Activated CD4-positive, alpha-beta T cell treated with anti-CD3 and anti-CD28 coated beads for 48 hours (primary cell): ENCODE results near the gene KLK12.

ENCODE experiments used
- DNase-seq: peaks from one replicate; pipeline ENCODE4 v3.0.0-alpha.2; 2020

KLK12 gene, protein sequence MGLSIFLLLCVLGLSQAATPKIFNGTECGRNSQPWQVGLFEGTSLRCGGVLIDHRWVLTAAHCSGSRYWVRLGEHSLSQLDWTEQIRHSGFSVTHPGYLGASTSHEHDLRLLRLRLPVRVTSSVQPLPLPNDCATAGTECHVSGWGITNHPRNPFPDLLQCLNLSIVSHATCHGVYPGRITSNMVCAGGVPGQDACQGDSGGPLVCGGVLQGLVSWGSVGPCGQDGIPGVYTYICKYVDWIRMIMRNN

DNA sequence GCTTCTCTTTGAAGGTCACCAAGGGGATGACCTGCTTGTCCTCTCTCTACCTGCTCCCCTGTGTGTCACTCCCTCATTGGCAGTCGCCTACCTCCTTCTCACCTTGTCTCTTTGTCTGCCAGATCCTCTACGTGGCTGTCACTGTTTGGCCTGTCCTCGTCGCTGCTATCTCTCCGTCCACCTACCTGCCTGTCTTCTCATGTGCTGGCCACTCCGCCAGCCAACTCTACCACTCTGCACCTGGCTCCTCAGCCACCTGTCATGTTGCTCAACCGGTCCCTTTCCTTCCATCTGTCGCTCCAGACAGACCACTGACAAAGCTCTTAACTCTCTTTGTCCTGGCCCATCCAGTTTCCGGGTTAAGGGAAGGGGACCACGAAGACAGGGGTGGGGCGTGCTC is at the start of gene KLK12:
TSS of gene KLK12 (minus strand) at position 299 of the 400 bp plus-strand sequence. CDS start 381 bp downstream, outside the sequence.
- no peak for DNase-seq

DNA sequence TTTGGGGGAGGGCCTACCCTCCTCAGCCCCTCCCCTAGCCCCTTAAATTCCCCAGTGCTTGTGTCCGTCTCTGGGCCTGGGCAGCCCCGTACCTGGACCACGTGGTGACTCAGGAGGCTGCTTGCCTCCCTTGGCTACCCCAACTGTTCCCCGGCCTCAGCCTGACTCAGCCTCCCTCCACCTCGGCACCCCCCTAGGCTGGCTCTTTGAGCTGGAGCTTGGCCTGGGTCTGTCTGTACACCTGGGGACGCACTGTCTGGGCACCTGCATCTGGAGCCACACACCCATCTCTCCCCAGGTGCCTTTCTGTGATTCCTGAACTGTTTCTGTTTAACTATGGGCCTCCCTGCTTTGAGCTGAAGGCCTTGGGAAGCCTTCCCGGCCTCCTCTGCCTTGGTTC is 49.7 kb upstream of the KLK12 start:
- no peak for DNase-seq

DNA sequence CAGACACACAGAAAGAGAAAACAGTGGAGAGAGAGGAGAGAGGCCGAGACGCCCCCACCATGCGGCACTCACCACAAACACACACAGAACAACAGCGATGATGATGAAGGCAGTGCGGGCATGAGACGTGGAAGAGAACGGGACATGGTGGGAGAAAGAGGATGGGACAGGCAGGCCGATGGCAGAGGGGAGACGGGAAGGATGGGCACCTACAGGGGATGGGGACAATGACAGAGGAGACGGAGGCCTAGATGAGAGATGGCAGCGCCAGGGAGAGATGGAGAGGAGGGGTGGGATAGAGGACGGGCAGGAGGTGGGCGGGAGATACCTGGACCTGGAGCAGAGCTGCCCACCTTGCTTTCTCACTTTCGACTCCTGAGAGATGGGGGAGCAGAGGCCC is 49.0 kb upstream of the KLK12 start:
- DNase-seq, result no peak

DNA sequence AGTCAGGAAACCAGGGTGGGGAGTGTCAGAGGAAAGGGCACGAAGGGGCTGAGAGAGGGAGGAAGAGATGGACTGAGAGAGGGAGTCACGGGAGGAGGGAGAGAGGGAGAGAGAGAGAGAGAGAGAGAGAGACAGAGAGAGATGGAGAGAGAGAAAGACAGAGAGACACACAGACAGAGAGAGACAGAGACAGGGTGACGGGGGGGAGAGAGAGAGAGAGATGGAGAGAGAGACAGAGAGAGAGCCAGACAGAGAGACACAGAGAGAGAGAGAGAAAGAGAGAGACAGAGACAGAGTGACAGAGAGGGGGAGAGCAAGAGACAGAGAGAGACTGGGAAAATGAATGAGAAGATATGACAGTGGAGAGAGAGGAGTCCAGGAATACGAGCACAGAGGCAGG is 48.4 kb upstream of the KLK12 start:
- no peak for DNase-seq

DNA sequence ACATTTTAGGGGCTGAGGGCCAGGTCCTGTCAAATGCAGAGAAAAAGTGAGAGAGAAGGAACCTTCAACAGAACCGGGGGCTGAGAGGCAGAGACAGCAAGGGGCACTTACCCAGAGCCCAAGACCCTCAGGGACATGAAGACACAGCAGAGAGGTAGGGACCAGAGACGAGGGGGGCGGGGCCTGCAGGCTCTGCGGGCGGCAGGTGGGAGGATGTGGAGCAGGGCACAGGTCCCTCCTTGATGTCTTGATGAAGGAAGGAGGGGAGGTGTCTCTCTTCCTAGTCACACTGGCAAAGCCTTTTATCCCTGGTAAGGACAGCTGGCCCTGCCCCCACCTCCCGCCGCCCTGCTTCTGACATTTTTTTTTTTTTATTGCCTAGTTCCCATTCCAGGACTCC is 47.8 kb upstream of the KLK12 start, which contains the start of gene KLK14:
TSS of gene KLK14 (minus strand) at position 277 of the 400 bp plus-strand sequence. CDS start at position 4, 273 bp downstream.
- no peak for DNase-seq

DNA sequence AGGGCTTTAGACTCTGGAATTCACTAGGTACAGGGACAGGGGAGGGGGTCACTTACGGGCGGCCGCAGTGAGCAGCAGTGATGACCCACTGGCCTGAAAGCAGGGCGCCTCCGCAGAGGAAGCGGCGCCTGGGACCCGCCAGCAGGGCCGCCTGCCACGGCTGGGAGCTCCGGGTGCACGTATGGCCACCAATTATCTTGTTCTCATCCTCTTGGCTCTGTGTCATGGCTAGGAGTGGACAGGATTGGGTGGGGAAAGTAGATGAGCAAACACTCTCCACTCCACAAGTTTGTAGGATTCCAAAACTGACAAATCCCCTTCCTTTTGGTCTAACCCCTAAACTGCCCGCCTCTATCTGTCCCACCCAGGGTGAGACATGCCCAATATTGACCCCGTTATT is 46.7 kb upstream of the KLK12 start:
- DNase-seq, result no peak

DNA sequence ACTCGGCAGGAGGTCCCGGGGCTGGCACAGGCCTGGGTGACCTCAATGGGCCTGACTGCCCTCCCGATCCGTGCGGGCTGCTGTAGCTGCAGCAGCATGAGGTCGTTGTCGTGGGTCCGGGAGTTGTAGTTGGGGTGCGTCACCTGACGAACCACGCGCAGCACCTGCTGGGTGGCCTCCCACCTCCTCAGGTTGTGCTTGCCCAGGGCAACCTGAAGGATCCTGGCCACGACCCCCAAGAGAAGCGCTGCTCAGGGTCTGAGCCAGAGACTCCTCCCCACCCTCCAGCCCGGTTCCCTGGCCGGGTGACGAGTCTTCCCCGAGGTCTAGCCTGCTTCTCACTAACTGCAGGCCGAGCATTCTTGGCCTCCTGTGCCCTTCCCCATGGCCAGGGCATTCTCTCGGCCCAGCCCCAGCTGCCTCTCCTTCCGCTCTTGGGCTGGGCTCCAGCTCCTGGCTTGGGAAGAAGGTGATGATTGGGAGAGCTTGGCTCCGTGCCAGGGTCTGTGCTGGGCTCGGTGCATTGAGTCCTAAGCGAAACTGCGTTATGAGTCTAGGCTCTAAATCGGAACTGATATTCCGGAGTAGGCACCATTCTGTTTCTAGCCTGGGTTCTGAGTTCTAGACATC is 44.8 kb upstream of the KLK12 start:
- no peak for DNase-seq

DNA sequence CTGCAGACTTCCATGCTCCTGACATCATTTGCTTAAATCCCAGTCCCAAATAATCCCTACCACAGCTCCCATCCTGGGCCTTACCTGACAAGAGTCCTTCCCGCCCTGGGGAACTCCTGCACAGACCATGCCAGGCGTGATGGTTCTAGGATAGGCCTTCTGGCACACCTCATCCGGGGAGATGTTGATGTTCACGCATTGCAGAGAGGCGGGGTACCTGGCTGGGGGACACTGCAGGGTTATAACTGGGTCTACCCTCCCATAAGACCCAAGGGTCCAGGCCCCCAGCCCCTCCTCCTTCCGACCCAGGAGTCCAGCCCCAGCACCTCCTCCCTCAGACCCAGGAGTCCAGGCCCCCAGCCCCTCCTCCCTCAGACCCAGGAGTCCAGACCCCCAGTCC is 43.9 kb upstream of the KLK12 start:
- DNase-seq, result no peak

DNA sequence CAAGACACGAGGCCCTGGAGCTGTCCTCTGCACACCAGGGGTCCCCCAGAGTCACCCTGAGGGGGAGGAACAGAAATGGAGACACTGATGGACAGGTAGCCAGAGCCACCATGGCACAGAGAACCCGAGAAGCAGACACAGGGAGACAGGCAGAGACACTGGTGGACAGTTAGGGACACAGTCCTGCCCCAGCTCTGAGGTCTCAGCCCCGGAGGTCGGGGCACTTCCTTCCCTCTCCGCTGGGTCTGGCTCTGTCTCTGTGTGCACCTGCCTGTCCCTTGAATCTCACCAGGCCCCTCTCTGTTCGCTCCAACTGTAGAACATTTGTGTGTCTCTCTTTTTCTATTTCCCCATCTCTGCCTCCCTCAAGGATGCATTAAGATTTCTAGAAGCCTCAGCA is 43.3 kb upstream of the KLK12 start:
- no peak for DNase-seq

DNA sequence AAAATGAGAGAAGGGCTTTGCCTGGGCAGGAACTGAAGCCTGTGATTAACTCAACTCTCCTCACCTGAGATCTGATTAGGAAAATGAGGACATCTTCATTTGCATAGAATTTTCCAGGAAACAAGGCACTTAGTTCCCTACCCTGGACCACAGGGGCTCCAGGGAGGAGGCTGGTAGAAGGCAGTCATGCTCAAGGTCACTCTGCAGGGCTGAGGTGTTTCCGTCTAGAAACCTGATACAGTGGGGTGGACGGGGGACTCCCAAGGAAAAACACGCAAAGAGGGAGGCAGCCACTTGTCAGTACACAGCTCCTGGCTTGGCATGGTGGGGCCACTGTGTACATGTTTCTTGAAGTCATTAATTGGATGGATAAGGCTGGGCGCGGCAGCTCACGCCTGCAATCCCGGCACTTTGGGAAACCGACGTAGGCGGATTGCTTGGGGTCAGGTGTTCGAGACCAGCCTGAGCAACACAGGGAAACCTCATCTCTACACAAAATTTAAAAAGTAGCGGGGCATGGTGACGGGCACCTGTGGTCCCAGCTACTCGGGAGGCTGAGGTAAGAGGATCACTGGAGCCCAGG is 41.9 kb upstream of the KLK12 start:
- DNase-seq, result no peak

DNA sequence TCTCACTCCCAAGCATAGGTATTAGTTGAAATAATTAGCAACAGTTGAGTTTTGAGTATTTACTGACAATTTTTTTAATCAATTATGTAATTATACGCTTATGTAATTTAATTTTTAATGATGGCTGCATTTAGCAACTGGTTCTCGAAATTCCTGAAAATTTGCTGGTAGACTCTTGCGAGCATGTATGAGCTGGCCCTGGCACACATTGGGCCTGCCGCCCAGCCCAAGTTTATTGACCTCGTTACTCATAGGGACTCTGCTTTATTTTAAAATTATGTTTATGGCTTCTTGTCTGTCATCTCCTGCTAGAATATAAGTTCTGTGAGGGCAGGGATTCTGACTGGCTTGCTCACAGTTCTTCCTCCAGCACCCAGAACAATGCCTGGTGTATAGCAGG is 41.2 kb upstream of the KLK12 start:
- no peak for DNase-seq

DNA sequence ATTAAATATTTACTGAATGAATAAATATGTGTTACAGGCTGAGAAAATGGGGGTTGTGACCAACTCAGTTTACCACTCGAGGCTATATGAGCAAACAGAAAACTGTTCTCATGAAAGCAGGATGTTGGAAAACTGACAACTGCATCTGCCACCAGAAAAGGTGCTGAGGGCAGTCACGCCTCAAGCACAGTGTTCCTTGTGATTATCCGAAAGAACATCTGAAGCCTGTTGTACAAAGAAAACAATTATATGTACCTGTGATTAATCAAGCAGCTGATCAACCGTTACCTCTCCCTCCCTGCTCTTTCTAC is 36.2 kb upstream of the KLK12 start:
- DNase-seq, result no peak

DNA sequence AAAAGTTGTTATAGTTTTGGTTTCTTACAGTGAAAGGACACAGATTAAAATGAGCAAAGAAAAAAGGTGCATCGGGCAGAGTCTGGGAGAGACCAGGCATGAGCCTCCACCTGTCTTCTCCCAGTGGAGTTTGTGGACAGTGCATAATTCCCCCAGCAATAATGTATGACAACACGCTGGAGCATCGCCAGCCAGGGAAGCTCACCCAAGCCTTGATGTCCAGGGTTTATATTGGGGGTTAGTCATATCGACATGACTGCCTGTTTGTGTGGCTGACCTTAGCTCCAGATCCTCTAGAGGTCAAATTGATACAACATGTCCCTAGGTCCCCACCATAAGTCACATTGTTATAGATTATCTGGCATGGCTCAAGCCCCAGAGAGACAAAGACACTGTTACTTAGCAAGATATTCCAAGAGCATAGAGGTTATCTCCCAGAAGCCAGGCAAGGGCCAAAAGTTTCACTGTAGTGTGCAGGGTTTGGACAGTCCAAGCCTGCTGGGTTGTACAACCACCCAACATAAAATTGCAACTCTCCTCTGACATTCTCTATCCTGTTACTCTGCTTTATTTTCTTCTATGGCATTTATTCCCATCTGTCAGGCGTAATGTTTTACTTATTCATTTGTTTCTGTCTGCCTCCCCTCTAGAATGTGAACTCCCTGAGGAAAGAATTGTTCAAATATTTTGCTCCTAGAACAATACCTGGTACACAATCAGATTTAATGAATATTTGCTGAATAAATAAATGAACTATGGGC is 35.7 kb upstream of the KLK12 start:
- DNase-seq, result no peak

DNA sequence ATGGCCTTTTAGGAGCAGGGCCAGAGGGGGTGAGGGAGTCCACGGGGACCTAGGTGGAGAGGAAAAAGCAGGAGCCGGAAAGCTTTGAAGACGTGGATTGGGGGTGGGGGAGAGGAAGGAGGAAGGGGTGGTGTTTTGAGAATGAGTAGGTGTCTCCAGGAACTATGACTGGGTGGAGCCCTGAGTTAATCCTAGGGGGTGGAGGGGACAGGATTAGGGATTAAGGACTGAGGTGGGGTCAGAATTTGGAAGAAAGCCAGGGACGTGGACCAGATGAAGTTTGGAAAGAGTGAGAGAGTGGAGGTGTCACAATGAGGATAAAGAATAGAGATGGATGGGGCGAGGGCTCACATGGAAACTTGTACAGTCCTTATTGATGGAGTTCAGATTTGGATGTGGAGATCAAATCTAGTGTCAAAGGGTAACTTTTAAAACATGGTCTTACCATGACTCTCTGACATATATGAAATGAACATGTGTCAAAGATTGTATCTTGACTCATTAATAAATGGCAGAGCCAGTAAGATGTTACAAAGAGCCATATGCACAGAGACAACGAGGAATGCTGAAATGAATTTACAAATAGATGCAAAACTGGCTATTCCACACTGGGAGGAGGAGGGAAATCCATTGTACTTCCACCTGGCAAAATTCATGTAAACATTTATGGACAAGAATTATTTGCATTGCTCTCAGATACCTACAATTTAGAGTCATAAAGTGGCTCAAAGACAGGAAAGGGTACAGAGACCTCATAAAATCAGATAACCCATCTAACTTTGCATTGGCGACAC is 31.8 kb upstream of the KLK12 start:
- no peak for DNase-seq

DNA sequence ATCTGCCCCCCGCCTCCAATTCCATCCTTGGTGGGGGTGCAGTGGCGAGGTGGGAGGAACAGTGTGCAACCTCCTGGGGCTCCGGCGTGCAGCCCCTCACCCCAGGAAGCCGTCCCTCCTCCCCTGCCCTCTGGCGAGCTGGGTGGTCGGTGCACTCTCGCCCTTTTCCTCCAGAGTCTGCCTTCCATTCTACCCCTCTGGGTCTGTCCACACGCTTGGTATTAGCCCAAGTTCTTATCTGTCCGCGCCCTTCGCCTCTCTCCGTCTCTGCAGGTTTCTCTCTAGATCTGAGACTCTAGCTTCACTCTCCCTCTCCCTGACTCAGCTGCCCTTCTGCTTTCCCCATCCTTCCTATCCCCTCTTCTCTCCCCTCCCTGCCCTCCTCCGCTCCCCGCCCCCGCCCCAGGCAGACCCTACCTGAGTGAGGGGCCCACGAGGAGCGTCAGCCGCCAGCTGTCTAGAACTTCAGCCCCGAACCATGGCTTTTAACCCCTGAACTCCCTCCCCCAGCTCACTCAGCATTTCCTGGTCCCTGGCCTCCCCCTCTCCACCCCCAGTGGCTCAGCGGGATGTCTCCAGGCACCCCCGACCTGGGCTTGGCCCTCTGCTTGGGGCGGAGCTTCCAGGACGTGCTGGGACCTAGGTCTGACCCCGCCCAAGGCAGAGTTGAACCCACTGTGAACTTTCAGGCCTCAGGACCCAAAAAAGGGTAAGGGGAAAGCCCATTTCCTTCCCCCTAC is 30.6 kb upstream of the KLK12 start:
- no peak for DNase-seq

DNA sequence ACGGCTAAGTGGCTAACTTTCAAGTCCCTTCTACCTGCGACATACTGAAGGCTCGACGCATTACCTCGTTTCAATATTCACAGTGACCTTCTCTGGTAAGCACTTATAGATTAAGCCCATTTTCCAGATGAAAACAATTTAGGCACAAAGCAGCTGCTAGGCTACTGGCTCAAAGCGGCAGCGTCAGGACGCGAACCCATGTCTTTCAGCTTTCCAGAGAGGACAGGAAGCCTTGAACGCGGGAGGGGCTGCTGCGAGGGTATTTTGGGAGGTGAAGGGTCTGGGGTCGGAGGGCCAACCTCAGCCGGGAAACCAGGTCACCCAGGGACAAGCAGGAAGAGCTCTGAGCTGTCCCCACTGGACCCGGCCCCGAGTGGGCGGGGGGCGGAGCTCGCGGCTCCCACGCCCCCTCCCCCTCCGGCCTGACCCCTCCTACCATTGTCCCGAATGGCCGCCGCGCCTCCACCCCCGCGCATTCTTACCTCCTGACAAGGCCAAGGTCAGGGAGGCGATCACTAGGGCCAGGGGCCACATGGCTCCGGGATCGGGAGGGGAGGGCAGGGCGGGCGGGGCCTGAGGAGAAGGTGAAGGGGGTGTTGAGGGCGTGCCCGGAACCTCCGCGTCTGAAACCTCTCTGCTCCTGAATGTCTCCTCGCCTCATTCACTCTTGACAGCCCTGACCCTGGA is 29.9 kb upstream of the KLK12 start, which contains the start of gene KLK13:
TSS of gene KLK13 (minus strand) at position 559 of the 687 bp plus-strand sequence. CDS start at position 534, 25 bp downstream.
- DNase-seq, result no peak

DNA sequence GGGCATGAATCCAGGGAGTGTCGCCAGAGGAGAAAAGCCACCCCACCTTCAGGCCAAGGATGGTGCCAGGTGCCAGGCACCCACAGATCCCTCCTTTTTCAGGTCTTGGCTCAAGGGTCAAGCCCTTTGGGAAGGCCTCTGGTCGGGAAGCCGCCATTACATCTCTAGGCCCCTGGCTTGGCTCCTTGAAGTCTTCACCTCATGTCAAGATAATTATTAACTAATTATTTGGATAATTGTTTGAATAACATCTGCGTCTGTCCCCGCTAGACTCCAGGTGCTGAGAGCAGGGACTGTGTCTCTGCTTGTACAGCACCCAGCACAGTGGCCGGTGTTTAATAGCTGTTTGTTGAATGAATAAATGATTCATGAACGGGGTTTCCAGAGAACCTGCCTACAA is 28.9 kb upstream of the KLK12 start:
- DNase-seq, result no peak

DNA sequence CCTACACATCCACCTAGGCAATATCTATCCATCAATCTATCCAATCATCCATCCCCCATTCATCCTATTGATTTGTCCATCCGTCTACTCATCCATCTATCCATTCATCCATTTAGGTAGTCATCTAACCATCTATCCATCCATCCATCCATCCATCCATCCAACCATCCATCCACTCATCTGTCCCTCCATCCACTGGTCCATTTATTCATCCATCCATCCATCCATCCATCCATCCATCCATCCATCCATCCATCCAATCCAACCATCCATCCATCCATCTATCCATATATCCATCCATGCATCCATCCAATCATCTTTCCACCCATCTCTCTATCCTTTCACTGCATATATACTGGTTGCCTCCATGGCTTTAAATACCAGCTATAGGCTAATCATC is 26.2 kb upstream of the KLK12 start:
- DNase-seq, result no peak

DNA sequence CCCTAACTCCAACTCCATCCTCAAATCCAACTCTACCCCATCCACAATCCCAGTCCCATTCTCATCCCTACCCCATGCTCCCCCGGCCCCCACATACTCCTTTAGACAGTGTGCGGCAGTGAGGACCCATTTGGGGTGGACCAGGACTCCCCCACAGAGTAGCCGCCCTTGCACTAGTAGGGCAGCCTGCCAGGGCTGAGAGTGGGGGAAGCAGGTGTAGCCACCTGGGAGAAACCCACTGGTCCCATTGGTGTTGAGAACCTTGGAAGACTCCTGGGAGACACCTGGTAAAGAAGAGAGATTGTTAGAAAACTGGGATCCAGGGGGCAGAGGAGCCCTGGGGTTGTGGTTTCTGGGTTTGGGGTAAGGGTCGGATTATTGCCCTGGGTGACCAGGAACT is 25.5 kb upstream of the KLK12 start:
- DNase-seq, result no peak

DNA sequence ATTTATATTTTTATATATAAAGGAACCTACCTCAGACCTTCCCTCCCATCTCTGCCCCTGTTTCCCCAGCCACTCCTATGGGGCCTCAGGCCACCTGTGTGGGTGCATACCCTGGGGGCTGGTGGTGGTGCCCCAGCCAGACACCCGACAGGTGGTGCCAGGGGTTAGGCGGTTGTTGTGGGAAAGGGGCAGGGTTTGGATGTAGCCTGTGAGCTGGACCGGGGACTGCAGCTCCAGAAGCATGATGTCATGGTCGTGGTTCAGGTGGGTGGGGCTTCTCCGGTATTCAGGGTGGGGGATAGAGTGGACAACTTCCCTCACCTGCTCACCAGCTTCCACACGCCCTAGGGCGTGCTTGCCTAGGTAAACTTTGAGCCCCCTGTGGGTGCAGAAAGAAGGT is 24.9 kb upstream of the KLK12 start:
- no peak for DNase-seq

DNA sequence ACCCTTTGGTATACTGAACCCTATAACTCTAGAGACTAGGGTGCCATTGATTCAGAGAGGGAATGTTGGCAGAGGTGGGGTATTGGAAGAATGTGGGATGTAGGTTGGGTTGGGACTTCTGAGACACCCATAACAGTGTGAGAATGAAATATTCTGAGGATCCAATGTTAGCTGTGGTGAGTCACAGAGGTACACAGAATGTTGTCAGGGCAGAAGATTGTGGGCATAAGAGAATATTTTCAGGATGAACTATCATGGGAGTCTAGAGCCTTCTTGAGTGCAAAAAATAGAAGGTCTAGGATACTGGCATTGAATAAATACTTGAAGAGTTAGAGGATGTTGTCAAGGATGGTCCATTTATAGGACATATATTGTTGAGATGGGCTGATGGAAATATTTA is 21.1 kb upstream of the KLK12 start:
- no peak for DNase-seq

DNA sequence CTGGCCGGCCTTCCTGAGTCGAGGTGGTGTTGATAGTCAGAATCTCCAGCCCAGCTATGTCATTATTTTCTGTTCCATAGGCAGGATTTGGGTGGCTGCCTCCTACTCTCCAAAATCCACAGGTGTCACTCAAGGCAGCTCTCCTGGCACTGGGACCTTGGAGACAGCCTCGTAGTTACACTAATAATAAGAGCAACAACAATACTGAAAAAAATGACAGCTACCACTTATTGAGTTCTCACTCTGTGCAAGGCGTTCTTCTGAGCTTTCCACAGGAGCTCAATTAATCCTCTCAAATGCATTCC is 12.2 kb upstream of the KLK12 start:
- no peak for DNase-seq
